Endothelial cell of umbilical vein (primary cell): ENCODE data around the gene AKNAD1. TPM values are rescaled to one million over a fixed set of nuclear protein-coding genes. Genes with fewer than 3 reads are reported as not detected.

ENCODE experiments used
- BruUV-seq: library from RNA; stranded (reverse); fragments of 400-500 nt; replicated peaks from 2 replicates; lab custom pipeline; 2021; lab: Mats Ljungman, UMichigan
- CTCF ChIA-PET: fragments of 300-600, 350-600 bp; sonication (Branson Sonifier 250); formaldehyde crosslinking; loops from one replicate; lab custom pipeline; 2021; ENCODE audit warnings: antibody characterized with exemption, inconsistent platforms; lab: Charles Lee
- POLR2A ChIA-PET: fragments of 300-600, 350-600 bp; sonication (Branson Sonifier 250); formaldehyde crosslinking; loops from one replicate; lab custom pipeline; 2021; ENCODE audit warnings: antibody characterized with exemption, inconsistent platforms; lab: Charles Lee
- DNase-seq: peaks from one replicate; pipeline ENCODE4 v3.0.0-alpha.2; 2011; ENCODE audit warnings: low read depth, low spot score
- FAIRE-seq: peaks from 2 replicates; lab custom pipeline; 2011; peaks lifted over from hg19 to GRCh38; lab: Jason Lieb, UNC
- H2AFZ ChIP-seq: 2 replicates; pipeline ENCODE4 v1.6.0; 2012; ENCODE audit warnings: low read depth, low read length, control low read depth, inconsistent platforms
- H3K27ac ChIP-seq: 2 replicates; pipeline ENCODE4 v1.5.1; 2011; ENCODE audit warnings: low read depth, mild to moderate bottlenecking, control low read depth, low read length, moderate library complexity; ENCODE audit not compliant: insufficient read depth
- H3K27me3 ChIP-seq, 2 experiments: 2 replicates each; pipeline versions ENCODE4 v1.6.0 to v1.6.1; 2011; ENCODE audit warnings: low read length in 2 of 2, mixed read lengths in 1 of 2; ENCODE audit not compliant: control insufficient read depth in 2 of 2, insufficient read depth in 2 of 2
- H3K36me3 ChIP-seq, 2 experiments: 2 replicates in 1 of 2; 3 replicates in 1 of 2; pipeline ENCODE4 v1.5.1; 2011; ENCODE audit warnings: low read length in 2 of 2, mild to moderate bottlenecking in 1 of 2, moderate library complexity in 1 of 2; ENCODE audit not compliant: control insufficient read depth in 2 of 2, insufficient read depth in 2 of 2; ENCODE audit errors: extremely low read depth in 1 of 2
- H3K4me1 ChIP-seq: 3 replicates; pipeline ENCODE4 v1.5.1; 2011; ENCODE audit warnings: mild to moderate bottlenecking, low read length; ENCODE audit not compliant: control insufficient read depth, insufficient read depth; ENCODE audit errors: extremely low read depth
- H3K4me2 ChIP-seq: 2 replicates; pipeline ENCODE4 v1.6.1; 2011; ENCODE audit warnings: low read length, control low read depth, mixed read lengths; ENCODE audit not compliant: insufficient read depth
- H3K4me3 ChIP-seq, 3 experiments: fragments of 200-600 bp in 1 of 3; sonication (generic), shearing (Covaris generic) in 1 of 3; replicated peaks in 1 of 3; 2 replicates each; pipeline ENCODE4 v1.5.1; 2011 to 2016; ENCODE audit warnings: control low read depth in 3 of 3, low read length in 3 of 3, mild to moderate bottlenecking in 2 of 3, inconsistent platforms in 1 of 3, low read depth in 1 of 3, moderate library complexity in 1 of 3; ENCODE audit not compliant: insufficient read depth in 1 of 3
- H3K79me2 ChIP-seq: 2 replicates; pipeline ENCODE4 v1.6.0; 2012; ENCODE audit warnings: low read length, inconsistent platforms; ENCODE audit not compliant: control insufficient read depth, insufficient read depth
- H3K9ac ChIP-seq: replicated peaks from 2 replicates; pipeline ENCODE3; 2011; ENCODE audit warnings: low read length, control low read depth; ENCODE audit not compliant: insufficient read depth; ENCODE audit errors: extremely low read depth
- H3K9me1 ChIP-seq: replicated peaks from 3 replicates; pipeline ENCODE4 v1.6.0; 2011; ENCODE audit warnings: mild to moderate bottlenecking, low read length; ENCODE audit not compliant: control insufficient read depth, insufficient read depth; ENCODE audit errors: extremely low read depth
- H3K9me3 ChIP-seq: replicated peaks from 2 replicates; pipeline ENCODE4 v1.5.1; 2012; ENCODE audit warnings: low read length, inconsistent platforms; ENCODE audit not compliant: control insufficient read depth, insufficient read depth
- H4K20me1 ChIP-seq: replicated peaks from 2 replicates; pipeline ENCODE3; 2011; ENCODE audit warnings: mild to moderate bottlenecking, low read length; ENCODE audit not compliant: control insufficient read depth, insufficient read depth; ENCODE audit errors: extremely low read depth
- CTCF ChIP-seq, 2 donors: IDR thresholded peaks; 1 replicate in 1 of 2; 2 replicates in 1 of 2; pipeline ENCODE4 v1.5.1; 2011; ENCODE audit warnings: low read length in 2 of 2, mild to moderate bottlenecking in 2 of 2, moderate library complexity in 2 of 2, control low read depth in 1 of 2, inconsistent platforms in 1 of 2, low read depth in 1 of 2; ENCODE audit not compliant: insufficient read depth in 1 of 2; ENCODE audit errors: extremely low read depth in 1 of 2
- EZH2 ChIP-seq: IDR thresholded peaks from 2 replicates; pipeline ENCODE4 v1.6.1; 2012; ENCODE audit warnings: borderline replicate concordance, low read depth, mild to moderate bottlenecking, moderate library complexity, low read length, inconsistent platforms; ENCODE audit not compliant: severe bottlenecking
- FOS ChIP-seq: IDR thresholded peaks from 2 replicates; pipeline ENCODE4 v1.6.1; 2011; ENCODE audit warnings: mild to moderate bottlenecking, low read length, moderate library complexity, borderline replicate concordance; ENCODE audit not compliant: insufficient read depth
- GATA2 ChIP-seq: IDR thresholded peaks from 2 replicates; pipeline ENCODE4 v1.7.0; 2011; ENCODE audit warnings: low read depth, mild to moderate bottlenecking, moderate library complexity, mixed read lengths, low read length; ENCODE audit not compliant: insufficient read length, insufficient read depth
- JUN ChIP-seq: IDR thresholded peaks from 2 replicates; pipeline ENCODE4 v1.6.1; 2011; ENCODE audit warnings: borderline replicate concordance, low read depth; ENCODE audit not compliant: insufficient read length, insufficient read depth
- MAX ChIP-seq: IDR thresholded peaks from 2 replicates; pipeline ENCODE4 v1.6.1; 2011; ENCODE audit not compliant: insufficient read depth, insufficient read length
- MYC ChIP-seq: IDR thresholded peaks from one replicate; pipeline ENCODE4 v1.6.1; 2011; ENCODE audit warnings: mild to moderate bottlenecking, low read depth, low read length
- POLR2A ChIP-seq: IDR thresholded peaks from 2 replicates; pipeline ENCODE4 v1.6.1; 2012; ENCODE audit warnings: low read depth, mild to moderate bottlenecking, control low read depth, low read length
- POLR2AphosphoS5 ChIP-seq: IDR thresholded peaks from 2 replicates; pipeline ENCODE4 v1.6.1; 2012; ENCODE audit warnings: low read depth, mild to moderate bottlenecking, control low read depth, low read length, moderate library complexity; ENCODE audit not compliant: insufficient read depth
- dilution Hi-C: fragments of 300-500 bp; cut with MboI; formaldehyde crosslinking; loops from one replicate; pipeline ENCODE4 v1.15.0; 2019; ENCODE audit warnings: low sequenced_read_pairs; ENCODE audit not compliant: extremely low pct_ligation_motif_present
- intact Hi-C: fragments of 100-400 bp; cut with micrococcal nuclease; formaldehyde crosslinking; loops from one replicate; pipeline ENCODE4 v1.10.0; 2022
- polyA plus RNA-seq, 4 experiments: library from polyadenylated mRNA; depleted of rRNA in 3 of 4; stranded (reverse) in 3 of 4; unstranded in 1 of 4; fragments of >200 nt; gene quantifications; 2 replicates each; pipeline versions ENCODE4 v1.2.1 to v1.2.3, GENCODE V29; 2011 to 2012; ENCODE audit warnings: missing spikeins in 1 of 4
- total RNA-seq: library from RNA; stranded (reverse); gene quantifications from 2 replicates; pipeline ENCODE4 v1.2.3, GENCODE V29; 2021

The AKNAD1 gene
- total and polyA plus RNA-seq, 2 donors (not counting 3 experiments of a cell fraction or from before 2014, with no cell fraction given) = not detected

GRCh38 chr1:108808438-108808837 lies 48.5 kb downstream of the AKNAD1 start:
- Histone ChIP-seq H3K4me3 (no peak overlapping the region), H2AFZ (no peak overlapping the region), H3K9me1 (no peaks in the 10 kb centered on the region), H3K4me1 (no peaks in the 10 kb centered on the region), H3K79me2 (no peaks in the 10 kb centered on the region), H3K27me3 (no peaks in the 10 kb centered on the region), H3K36me3 (peaks cover 0 to 11% of the 10 kb centered on the region in 2 experiments), H3K9me3 (no peaks in the 10 kb centered on the region), H3K9ac (no peak overlapping the region), H4K20me1 (no peaks in the 10 kb centered on the region), H3K27ac (no peak overlapping the region), H3K4me2 (no peak overlapping the region)
- DNase-seq (no peak), FAIRE-seq (no peak)
- dilution Hi-C loops (no loop called here), intact Hi-C loops (no loop called here)
- ChIA-PET POLR2A (no interaction called here), CTCF (no interaction called here)
- BruUV-seq = no TSS peak
- TF ChIP-seq POLR2AphosphoS5 = no peak
- TF ChIP-seq POLR2A = no peak
- TF ChIP-seq MYC = no peak

- H3K27ac ChIP-seq = no peak overlapping the region
- H3K36me3 ChIP-seq = peaks cover 4 to 15% of the 10 kb centered on the region in 2 experiments
- H3K27me3 ChIP-seq = no peaks in the 10 kb centered on the region
- intact Hi-C loops = no loop called here
- POLR2A ChIA-PET = no interaction called here
- H3K9ac ChIP-seq = no peak overlapping the region
- peaks cover 16% of the 10 kb centered on the region for H3K4me1 ChIP-seq
- dilution Hi-C loops = no loop called here
- no peaks in the 10 kb centered on the region for H4K20me1 ChIP-seq
- DNase-seq = no peak
- no peak for FAIRE-seq
- no TSS peak for BruUV-seq
- no peak overlapping the region for H2AFZ ChIP-seq
- H3K9me1 ChIP-seq = no peaks in the 10 kb centered on the region
- H3K4me3 ChIP-seq = no peak overlapping the region
- CTCF ChIA-PET = no interaction called here
- H3K79me2 ChIP-seq = no peaks in the 10 kb centered on the region
- TF ChIP-seq CTCF (IDR thresholded peaks at IDR 0.05; ENCODE audit: extremely low read depth in 1 of 2, insufficient read depth in 1 of 2, low read depth in 1 of 2, low read length in 2 of 2) (no peak), POLR2AphosphoS5 (no peak), JUN (no peak), MYC (no peak), GATA2 (no peak), FOS (no peak), MAX (no peak), POLR2A (no peak), EZH2 (no peak)
- no peak overlapping the region for H3K4me2 ChIP-seq
- H3K9me3 ChIP-seq = no peaks in the 10 kb centered on the region
These were observed 53.3 kb downstream of the AKNAD1 start for GRCh38 chr1:108803548-108803947.
